Prostate gland (tissue), 2 donors: ENCODE measurements around the gene PLEKHM3. TPM values are rescaled to one million over a fixed set of nuclear protein-coding genes. Genes with fewer than 3 reads are reported as not detected.

Experiments
- DNase-seq: peaks from one replicate; pipeline ENCODE4 v3.0.0-alpha.2; 2019; ENCODE audit warnings: low spot score
- H3K27ac ChIP-seq, 2 donors: fragments of 200-600 bp; sonication (generic); 2 replicates each; pipeline ENCODE4 v1.5.1; 2017 to 2019
- H3K27me3 ChIP-seq: fragments of 200-600 bp; sonication (generic); replicated peaks from 2 replicates; pipeline ENCODE4 v1.5.1; 2019; ENCODE audit not compliant: insufficient read depth
- H3K36me3 ChIP-seq, 2 donors: fragments of 200-600 bp; sonication (generic); 1 replicate in 1 of 2; 2 replicates in 1 of 2; pipeline versions ENCODE4 v1.5.1 to v1.8.1; 2017 to 2019
- H3K4me1 ChIP-seq: fragments of 200-600 bp; sonication (generic); replicated peaks from 2 replicates; pipeline ENCODE4 v1.5.1; 2019
- H3K4me3 ChIP-seq, 2 donors: fragments of 200-600 bp; sonication (generic); 2 replicates each; pipeline ENCODE4 v1.5.1; 2017 to 2019
- H3K9me3 ChIP-seq: fragments of 200-600 bp; sonication (generic); 2 replicates; pipeline ENCODE4 v1.5.1; 2017
- CTCF ChIP-seq, 4 experiments: fragments of 200-600 bp in 2 of 4; fragments of 450-650 bp in 2 of 4; sonication (generic) in 2 of 4; IDR thresholded peaks; 1 replicate in 3 of 4; 2 replicates in 1 of 4; pipeline ENCODE4 v1.5.1; 2016 to 2019; ENCODE audit warnings: antibody characterized with exemption in 4 of 4, mild to moderate bottlenecking in 2 of 4, moderate library complexity in 2 of 4
- POLR2A ChIP-seq: fragments of 450-650 bp; IDR thresholded peaks from one replicate; pipeline ENCODE4 v1.6.1; 2016; ENCODE audit warnings: antibody characterized with exemption, mild to moderate bottlenecking
- POLR2AphosphoS5 ChIP-seq: sonication (generic); formaldehyde crosslinking; IDR thresholded peaks from one replicate; pipeline ENCODE4 v1.6.1; 2017; ENCODE audit warnings: antibody characterized with exemption
- WGBS: methylation state at CpG from one replicate; pipeline ENCODE4 v1.1.5; 2018; 5-methylcytosine and 5-hydroxymethylcytosine counted together
- intact Hi-C: fragments of 100-400 bp; cut with DNase I; formaldehyde crosslinking; loops from one replicate; pipeline ENCODE4 v1.14.2; 2022
- total RNA-seq, 2 donors: library from RNA; depleted of rRNA; stranded (reverse); fragments of >200 nt; gene quantifications; one replicate each; pipeline ENCODE4 v1.1.0, GENCODE V29; 2016

PLEKHM3 gene
- total RNA-seq, 2 donors from 2014 or later: 17.0 to 28.6 TPM

DNA sequence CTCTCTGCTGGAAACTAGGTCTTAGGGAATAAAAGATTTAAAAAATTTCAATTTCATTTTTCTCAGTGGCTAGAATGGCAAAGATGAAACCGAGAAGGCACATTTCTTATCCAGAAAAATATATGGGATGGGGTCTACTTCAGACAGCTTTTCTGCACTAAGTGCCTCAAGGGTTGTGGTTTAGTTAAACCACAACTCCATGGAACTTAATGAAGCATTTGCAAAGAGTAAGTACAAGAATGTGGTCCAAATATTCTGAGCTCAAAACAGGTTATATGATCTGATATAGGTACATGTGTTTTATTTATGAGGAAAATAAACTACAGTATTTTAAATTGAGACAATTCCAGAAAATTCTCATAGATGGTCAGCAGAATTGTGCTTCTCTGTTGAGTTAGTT, 153.8 kb downstream of the PLEKHM3 start:
- TF ChIP-seq POLR2A (no peak), CTCF (IDR thresholded peaks at IDR 0.05) (no peak), POLR2AphosphoS5 (no peak)
- Histone ChIP-seq H3K27ac (no peak overlapping the region), H3K9me3 (no peaks in the 10 kb centered on the region), H3K36me3 (no peaks in the 10 kb centered on the region), H3K4me3 (no peak overlapping the region), H3K27me3 (no peaks in the 10 kb centered on the region), H3K4me1 (no peaks in the 10 kb centered on the region)
- WGBS: 91% methylated on average over 1 of the region's 1 CpG
- DNase-seq: no peak
- intact Hi-C loops: no loop called here

GRCh38 chr2:207870814-207871213, 154.5 kb downstream of the PLEKHM3 start:
- 98% methylated on average over 4 of the region's 4 CpGs for WGBS
- H3K4me1 ChIP-seq: no peaks in the 10 kb centered on the region
- TF ChIP-seq CTCF (IDR thresholded peaks at IDR 0.05): no peak
- no peak for TF ChIP-seq POLR2AphosphoS5
- no peak for TF ChIP-seq POLR2A
- H3K27me3 ChIP-seq: no peaks in the 10 kb centered on the region
- no peak for DNase-seq
- intact Hi-C loops: no loop called here
- no peak overlapping the region for H3K27ac ChIP-seq
- no peak overlapping the region for H3K4me3 ChIP-seq
- H3K9me3 ChIP-seq: no peaks in the 10 kb centered on the region
- H3K36me3 ChIP-seq: no peaks in the 10 kb centered on the region

GRCh38 chr2:207869784-207870778, 155.2 kb downstream of the PLEKHM3 start:
- 96% methylated on average over 7 of the region's 7 CpGs for WGBS
- H3K27me3 ChIP-seq: no peaks in the 10 kb centered on the region
- no peak overlapping the region for H3K27ac ChIP-seq
- intact Hi-C loops: no loop called here
- H3K36me3 ChIP-seq: no peaks in the 10 kb centered on the region
- H3K4me1 ChIP-seq: no peaks in the 10 kb centered on the region
- H3K4me3 ChIP-seq: no peak overlapping the region
- DNase-seq: no peak
- no peaks in the 10 kb centered on the region for H3K9me3 ChIP-seq
- no peak for TF ChIP-seq POLR2A
- TF ChIP-seq CTCF (IDR thresholded peaks at IDR 0.05): no peak
- no peak for TF ChIP-seq POLR2AphosphoS5

DNA sequence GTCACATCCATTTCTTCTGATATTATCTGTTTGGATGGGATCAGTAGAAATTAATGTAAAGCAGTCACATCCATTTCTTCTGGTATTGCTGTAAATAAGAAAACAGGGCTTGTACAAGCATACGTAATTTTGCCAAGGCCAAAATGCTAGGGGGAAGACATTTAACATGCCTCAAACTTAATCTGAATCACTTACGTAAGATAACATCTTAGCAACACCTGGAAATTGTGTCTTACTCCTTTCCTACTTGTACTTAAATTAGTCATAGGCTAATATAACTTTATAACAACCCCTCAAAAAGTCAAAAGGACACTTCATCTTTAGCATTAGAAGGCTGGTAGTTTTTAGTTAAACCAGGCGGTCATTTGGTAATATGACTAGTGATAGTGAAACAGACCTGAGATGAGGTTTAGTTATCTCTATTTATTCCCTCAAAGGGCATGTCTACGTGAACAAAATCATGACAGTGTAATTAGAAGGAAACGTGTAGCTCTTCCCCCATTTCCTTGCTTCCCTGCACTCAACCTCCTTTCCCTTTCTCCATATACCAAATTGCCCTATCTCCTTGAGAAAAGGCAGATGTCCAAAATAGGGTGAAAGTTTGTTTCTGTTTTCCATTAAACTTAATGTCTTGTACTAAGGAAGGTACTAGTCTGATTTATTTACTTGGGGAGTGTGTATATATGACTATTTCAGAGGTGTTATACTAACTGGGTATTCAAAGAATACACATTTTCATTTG, 156.3 kb downstream of the PLEKHM3 start:
- DNase-seq: no peak
- Histone ChIP-seq H3K4me3 (no peak overlapping the region), H3K9me3 (no peaks in the 10 kb centered on the region), H3K27ac (no peak overlapping the region), H3K4me1 (no peaks in the 10 kb centered on the region), H3K36me3 (no peaks in the 10 kb centered on the region), H3K27me3 (no peaks in the 10 kb centered on the region)
- TF ChIP-seq POLR2AphosphoS5 (no peak), POLR2A (no peak), CTCF (IDR thresholded peaks at IDR 0.05) (no peak)
- WGBS: 91% methylated on average over 5 of the region's 5 CpGs
- intact Hi-C loops: no loop called here
